SK-N-MC (cell line): Measurements from ENCODE around the gene MKS1.

ENCODE experiments used
- DNase-seq: peaks from one replicate; pipeline ENCODE4 v3.0.0-alpha.2; 2011; ENCODE audit warnings: low read depth, low spot score
- H3K27ac ChIP-seq: fragments of 200-600 bp; sonication (generic); 2 replicates; pipeline ENCODE4 v1.5.1; 2016; ENCODE audit warnings: mixed run types
- H3K36me3 ChIP-seq: fragments of 200-600 bp; sonication (generic); 2 replicates; pipeline ENCODE4 v1.6.1; 2017; ENCODE audit warnings: antibody characterized with exemption, low read length, mixed read lengths; ENCODE audit not compliant: insufficient read depth
- H3K4me3 ChIP-seq: fragments of 200-600 bp; sonication (generic); 2 replicates; pipeline ENCODE4 v1.5.1; 2016
- H3K9ac ChIP-seq: fragments of 200-600 bp; sonication (generic); 2 replicates; pipeline ENCODE4 v1.8.0; 2017; ENCODE audit warnings: mixed run types, mixed read lengths; ENCODE audit not compliant: insufficient read length
- H3K9me3 ChIP-seq: fragments of 200-600 bp; sonication (generic); 2 replicates; pipeline ENCODE4 v1.6.1; 2017; ENCODE audit warnings: low read depth, mild to moderate bottlenecking, antibody characterized with exemption, low read length, moderate library complexity, mixed read lengths
- EZH2 ChIP-seq: fragments of 200-600 bp; sonication (generic); IDR thresholded peaks from one replicate; pipeline ENCODE4 v1.6.1; 2017; ENCODE audit warnings: antibody characterized with exemption
- FOXP2 ChIP-seq: optimal IDR thresholded peaks from 2 replicates; pipeline ENCODE3; 2011; ENCODE audit warnings: mild to moderate bottlenecking, moderate library complexity; ENCODE audit not compliant: insufficient read depth; ENCODE audit errors: extremely low read length, control extremely low read depth
- POLR2AphosphoS5 ChIP-seq: IDR thresholded peaks from 2 replicates; pipeline ENCODE4 v1.6.1; 2012; ENCODE audit warnings: mild to moderate bottlenecking, low read depth, low read length, borderline replicate concordance

MKS1 gene

DNA sequence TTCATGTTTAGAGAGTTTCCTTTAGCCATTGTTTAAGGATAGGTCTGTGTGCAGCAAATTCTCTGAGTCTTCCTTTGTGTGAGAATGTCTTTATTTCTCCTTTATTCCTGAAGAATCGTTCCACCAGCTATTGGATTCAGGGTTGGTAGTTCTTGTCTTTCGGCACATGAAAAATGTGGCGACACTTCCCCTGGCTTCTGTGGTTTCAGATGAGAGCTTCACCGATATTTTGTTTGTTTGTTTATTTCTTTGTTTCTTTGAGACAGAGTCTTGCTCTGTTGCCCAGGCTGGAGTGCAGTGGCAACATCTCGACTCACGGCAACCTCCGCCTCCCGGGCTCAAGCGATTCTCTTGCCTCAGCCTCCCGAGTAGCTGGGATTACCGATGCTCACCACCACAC is 43.1 kb upstream of the MKS1 start:
- no peak for DNase-seq
- Histone ChIP-seq H3K9me3 (no peaks in the 10 kb centered on the region), H3K27ac (no peak overlapping the region), H3K4me3 (no peak overlapping the region), H3K9ac (no peak overlapping the region), H3K36me3 (no peaks in the 10 kb centered on the region)
- TF ChIP-seq POLR2AphosphoS5 (no peak), EZH2 (no peak), FOXP2 (no peak)

DNA sequence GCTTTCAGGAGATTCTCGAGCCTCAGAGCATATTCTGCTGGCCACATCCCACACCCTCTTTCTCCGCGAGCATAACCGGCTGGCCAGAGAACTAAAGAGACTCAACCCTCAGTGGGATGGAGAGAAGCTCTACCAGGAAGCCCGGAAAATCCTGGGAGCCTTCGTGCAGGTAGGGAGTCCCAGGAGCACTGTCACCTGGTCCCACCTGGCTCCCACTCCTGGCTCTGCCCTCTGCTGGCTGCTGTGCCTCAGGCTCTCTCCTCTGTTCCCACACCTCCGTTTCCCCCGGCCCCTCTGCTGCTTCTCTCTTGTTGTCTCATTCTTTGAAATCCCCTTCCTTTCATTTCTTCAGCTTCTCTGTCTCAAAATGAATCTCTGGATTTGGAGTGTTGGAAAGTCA is 35.7 kb upstream of the MKS1 start:
- Histone ChIP-seq H3K9ac (no peak overlapping the region), H3K9me3 (no peaks in the 10 kb centered on the region), H3K36me3 (no peaks in the 10 kb centered on the region), H3K27ac (no peak overlapping the region), H3K4me3 (no peak overlapping the region)
- no peak for DNase-seq
- TF ChIP-seq POLR2AphosphoS5: no peak
- TF ChIP-seq FOXP2: no peak
- TF ChIP-seq EZH2: no peak

DNA sequence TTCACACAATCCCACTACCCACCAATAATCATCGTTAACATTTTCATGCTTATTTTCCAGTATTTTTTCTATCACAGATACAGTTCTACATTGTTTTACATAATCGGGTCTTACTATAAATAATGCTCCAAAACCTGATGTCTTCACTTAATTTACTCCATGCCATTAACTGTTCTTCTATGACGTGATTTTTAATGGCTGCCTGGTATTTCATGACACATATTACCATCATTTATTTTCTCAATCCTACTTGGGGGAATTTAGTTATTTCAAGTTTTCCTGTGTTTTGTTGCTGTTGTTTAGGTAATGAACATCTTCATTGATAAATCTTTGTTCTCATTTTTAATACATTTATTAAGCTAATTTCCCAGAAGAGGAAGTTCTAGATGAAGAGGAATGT is 34.0 kb upstream of the MKS1 start:
- TF ChIP-seq POLR2AphosphoS5 (no peak), FOXP2 (no peak), EZH2 (no peak)
- Histone ChIP-seq H3K9me3 (no peaks in the 10 kb centered on the region), H3K27ac (no peak overlapping the region), H3K4me3 (no peak overlapping the region), H3K36me3 (no peaks in the 10 kb centered on the region), H3K9ac (no peak overlapping the region)
- no peak for DNase-seq

DNA sequence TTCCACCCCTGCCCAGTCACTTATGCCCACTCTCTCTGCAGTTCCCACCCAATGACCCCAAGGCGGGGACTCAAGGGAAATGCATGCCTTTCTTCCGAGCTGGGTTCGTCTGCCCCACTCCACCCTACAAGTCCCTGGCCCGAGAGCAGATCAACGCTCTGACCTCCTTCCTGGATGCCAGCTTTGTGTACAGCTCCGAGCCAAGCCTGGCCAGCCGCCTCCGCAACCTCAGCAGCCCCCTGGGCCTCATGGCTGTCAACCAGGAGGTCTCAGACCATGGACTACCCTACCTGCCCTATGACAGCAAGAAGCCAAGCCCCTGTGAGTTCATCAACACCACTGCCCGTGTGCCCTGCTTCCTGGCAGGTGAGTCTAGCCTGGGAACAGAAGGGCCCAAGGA is 33.1 kb upstream of the MKS1 start:
- H3K9me3 ChIP-seq: no peaks in the 10 kb centered on the region
- H3K27ac ChIP-seq: no peak overlapping the region
- H3K9ac ChIP-seq: no peak overlapping the region
- no peak for TF ChIP-seq POLR2AphosphoS5
- no peak for TF ChIP-seq EZH2
- TF ChIP-seq FOXP2: no peak
- H3K4me3 ChIP-seq: no peak overlapping the region
- DNase-seq: no peak
- no peaks in the 10 kb centered on the region for H3K36me3 ChIP-seq

DNA sequence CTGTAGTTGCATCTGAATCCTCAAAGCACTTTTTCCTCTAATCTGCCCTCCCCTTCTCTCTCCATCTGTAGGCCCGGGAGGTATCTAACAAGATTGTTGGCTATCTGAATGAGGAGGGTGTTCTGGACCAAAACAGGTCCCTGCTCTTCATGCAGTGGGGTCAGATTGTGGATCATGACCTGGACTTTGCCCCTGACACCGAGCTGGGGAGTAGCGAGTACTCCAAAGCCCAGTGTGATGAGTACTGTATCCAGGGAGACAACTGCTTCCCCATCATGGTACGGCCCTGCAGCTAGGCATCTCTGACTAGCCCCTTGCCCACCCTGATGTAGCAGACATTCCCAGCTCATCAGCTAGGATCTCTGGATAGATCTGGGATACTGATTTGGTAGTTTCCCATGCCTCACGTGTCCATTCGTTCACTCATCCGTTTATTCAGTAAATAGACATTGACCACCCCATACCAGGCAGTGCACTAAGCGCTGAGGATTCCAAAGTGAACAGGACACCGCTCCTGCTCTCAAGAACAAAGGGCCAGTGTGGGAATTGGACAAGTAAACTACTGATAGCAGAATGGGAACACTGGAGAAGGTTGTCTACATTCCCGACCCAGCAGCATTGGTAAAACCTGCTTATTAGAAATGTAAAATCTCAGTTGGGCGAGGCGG is 31.4 kb upstream of the MKS1 start:
- Histone ChIP-seq H3K9ac (no peak overlapping the region), H3K36me3 (no peaks in the 10 kb centered on the region), H3K27ac (no peak overlapping the region), H3K9me3 (no peaks in the 10 kb centered on the region), H3K4me3 (no peak overlapping the region)
- no peak for DNase-seq
- TF ChIP-seq POLR2AphosphoS5 (no peak), FOXP2 (no peak), EZH2 (no peak)

DNA sequence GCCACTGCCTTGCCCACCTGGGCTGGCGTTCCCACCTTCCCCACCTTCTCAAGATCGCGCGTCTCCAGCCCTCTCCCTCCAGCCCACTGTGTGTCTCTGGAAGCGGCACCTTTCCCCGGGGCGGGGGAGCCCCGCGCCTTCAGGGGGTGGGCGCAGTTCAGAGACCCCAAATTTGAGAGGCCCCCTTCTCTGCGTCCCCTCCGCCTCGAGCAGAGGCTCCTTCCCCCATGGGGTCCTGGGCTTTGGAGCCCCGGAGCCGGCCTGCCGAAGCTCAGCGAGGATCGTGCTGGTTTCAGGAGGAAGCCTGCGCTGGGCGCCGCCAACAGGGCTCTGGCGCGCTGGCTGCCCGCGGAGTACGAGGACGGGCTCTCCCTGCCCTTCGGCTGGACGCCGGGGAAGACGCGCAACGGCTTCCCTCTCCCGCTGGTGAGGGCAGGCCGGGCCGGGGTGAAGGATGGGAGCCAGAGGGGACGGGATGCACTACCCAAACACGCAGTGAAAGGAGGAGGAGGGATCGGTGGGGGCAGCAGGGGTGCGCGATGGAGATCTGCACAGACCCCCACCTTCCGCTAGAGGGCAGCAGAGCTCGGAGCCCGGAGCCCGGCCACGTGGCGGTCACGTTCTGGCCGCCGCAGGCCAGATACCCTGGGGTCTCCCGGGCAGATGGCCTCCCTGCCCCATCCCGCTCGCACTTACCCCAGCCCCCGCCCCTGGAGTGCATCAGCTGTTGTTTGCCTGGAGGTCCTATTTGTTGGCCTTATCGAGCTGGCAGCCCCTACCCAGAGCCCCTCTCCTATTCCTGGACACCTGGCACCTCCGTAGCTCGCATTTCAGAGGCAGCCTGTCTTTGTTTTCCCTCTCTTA is 30.4 kb upstream of the MKS1 start:
- H3K4me3 ChIP-seq: peak overlapping the region; percentile 78
- TF ChIP-seq EZH2 (no peak), FOXP2 (no peak), POLR2AphosphoS5 (no peak)
- no peak overlapping the region for H3K27ac ChIP-seq
- no peaks in the 10 kb centered on the region for H3K9me3 ChIP-seq
- DNase-seq: no peak
- peak overlapping the region; percentile 61 for H3K9ac ChIP-seq
- no peaks in the 10 kb centered on the region for H3K36me3 ChIP-seq

DNA sequence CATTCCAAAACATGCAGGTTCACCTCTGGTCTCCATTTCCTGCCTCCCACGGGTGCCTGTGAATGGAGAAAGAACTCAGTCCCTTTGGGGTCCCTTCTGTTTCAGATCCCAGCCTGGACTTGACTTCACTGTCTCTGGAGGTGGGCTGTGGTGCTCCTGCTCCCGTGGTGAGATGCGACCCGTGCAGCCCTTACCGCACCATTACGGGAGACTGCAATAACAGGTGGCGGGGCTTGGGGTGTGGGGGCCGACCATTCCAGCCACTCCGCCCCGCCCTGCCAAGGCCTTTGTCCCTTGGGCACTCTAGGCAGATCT is 29.9 kb upstream of the MKS1 start:
- no peak for DNase-seq
- Histone ChIP-seq H3K9me3 (no peaks in the 10 kb centered on the region), H3K36me3 (no peaks in the 10 kb centered on the region), H3K27ac (no peak overlapping the region), H3K4me3 (peak overlapping the region; percentile 78), H3K9ac (no peak overlapping the region)
- TF ChIP-seq POLR2AphosphoS5 (no peak), FOXP2 (no peak), EZH2 (no peak)

DNA sequence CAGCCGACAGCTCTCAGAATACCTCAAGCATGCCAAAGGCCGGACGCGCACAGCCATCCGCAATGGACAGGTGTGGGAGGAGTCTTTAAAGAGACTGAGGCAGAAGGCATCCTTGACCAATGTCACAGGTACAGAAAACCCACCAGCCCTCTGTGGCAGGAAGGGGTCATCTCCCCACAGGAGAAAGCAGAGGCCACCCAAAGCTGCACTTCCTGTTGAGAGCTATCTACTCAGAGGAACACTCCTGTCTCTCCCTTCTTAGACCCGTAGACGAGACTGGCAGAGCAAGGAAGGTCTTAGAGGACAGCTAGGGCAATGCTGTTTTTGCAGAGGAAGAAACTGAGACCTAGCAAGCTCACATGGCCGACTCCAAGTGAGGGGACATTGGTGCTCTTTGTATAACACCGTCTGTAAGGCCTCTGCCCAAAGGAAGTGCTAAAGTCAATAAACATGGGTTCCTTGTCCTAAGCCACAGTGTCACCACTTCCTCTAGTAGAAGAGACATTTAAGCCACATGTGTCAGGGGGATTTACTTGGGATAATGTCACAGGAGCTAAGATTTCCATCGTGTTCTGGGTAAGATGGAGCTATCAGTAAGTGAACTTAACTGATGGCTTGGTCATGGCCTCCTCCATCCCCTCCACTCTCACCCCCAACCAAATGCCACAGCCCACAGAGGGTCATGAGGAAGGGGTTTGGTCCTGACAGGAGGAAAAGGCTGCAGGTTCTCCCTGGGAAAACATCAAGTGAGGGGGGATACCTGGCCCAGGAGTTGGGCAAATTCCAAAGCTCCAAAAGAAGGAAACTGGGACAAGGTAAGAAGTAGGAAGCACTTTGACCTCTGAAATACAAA is 28.7 kb upstream of the MKS1 start:
- Histone ChIP-seq H3K27ac (no peak overlapping the region), H3K4me3 (no peak overlapping the region), H3K36me3 (no peaks in the 10 kb centered on the region), H3K9me3 (no peaks in the 10 kb centered on the region), H3K9ac (no peak overlapping the region)
- no peak for DNase-seq
- no peak for TF ChIP-seq EZH2
- no peak for TF ChIP-seq FOXP2
- no peak for TF ChIP-seq POLR2AphosphoS5
